Peyer's patch (tissue), 4 donors: ENCODE measurements around the gene MAZ. TPM values are rescaled to one million over a fixed set of nuclear protein-coding genes. Genes with fewer than 3 reads are reported as not detected.

ENCODE experiments used
- DNase-seq, 3 donors: peaks; one replicate each; pipeline ENCODE4 v3.0.0-alpha.2; 2017 to 2019
- H3K27ac ChIP-seq, 4 donors: fragments of 200-600 bp; sonication (generic); one replicate each; pipeline ENCODE4 v1.5.1; 2016 to 2019
- H3K27me3 ChIP-seq, 2 donors: fragments of 200-600 bp; sonication (generic); one replicate each; pipeline ENCODE4 v1.5.1; 2019
- H3K36me3 ChIP-seq, 3 donors: fragments of 200-600 bp; sonication (generic); one replicate each; pipeline ENCODE4 v1.5.1; 2016 to 2019
- H3K4me1 ChIP-seq, 4 donors: fragments of 200-600 bp; sonication (generic); one replicate each; pipeline ENCODE4 v1.5.1; 2016 to 2019
- H3K4me3 ChIP-seq, 4 donors: fragments of 200-600 bp; sonication (generic); 1 replicate in 3 of 4; 2 replicates in 1 of 4; pipeline ENCODE4 v1.5.1; 2016 to 2019; ENCODE audit warnings: mild to moderate bottlenecking in 1 of 4
- H3K9me3 ChIP-seq, 4 donors: fragments of 200-600 bp; sonication (generic); one replicate each; pipeline ENCODE4 v1.5.1; 2016 to 2019; ENCODE audit warnings: mild to moderate bottlenecking in 1 of 4
- POLR2A ChIP-seq, 2 donors: fragments of 450-650 bp; IDR thresholded peaks; one replicate each; pipeline ENCODE4 v1.5.1; 2017; ENCODE audit warnings: antibody characterized with exemption in 2 of 2, mild to moderate bottlenecking in 2 of 2, moderate library complexity in 2 of 2
- total RNA-seq, 4 donors: library from RNA; depleted of rRNA; stranded (reverse); fragments of >200 nt; gene quantifications; one replicate each; pipeline ENCODE4 v1.1.0, GENCODE V29; 2016
- TF ChIP-seq, protein P1 (sequence below), 6 experiments: fragments of 450-650 bp in 4 of 6; fragments of 200-600 bp in 2 of 6; sonication (generic) in 1 of 6; IDR thresholded peaks; one replicate each; pipeline ENCODE4 v1.5.1; 2017 to 2019; ENCODE audit warnings: antibody characterized with exemption in 6 of 6, mild to moderate bottlenecking in 3 of 6, moderate library complexity in 1 of 6

MAZ gene
- total RNA-seq, 4 donors from 2014 or later, result 124 to 208 (median 135) TPM

DNA sequence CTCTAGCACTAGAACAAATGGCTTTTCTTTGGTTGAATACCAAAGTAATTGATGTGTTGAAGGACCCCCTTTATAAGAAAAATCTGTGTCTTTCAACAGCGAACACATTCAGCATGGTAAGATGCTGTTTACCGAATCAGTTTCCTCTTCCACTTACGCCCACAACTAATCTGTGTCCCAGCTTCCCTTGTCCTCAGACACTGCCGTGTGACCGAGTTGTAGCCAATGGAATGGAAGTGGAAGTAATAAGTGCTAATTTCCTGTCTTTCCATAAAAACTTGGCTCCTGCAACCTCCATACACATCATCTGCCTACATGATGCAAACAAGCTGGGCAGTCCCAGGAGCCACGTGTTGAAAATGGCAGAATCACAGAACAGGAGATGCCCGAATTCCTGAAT lies 46.3 kb downstream of the MAZ start:
- peak overlapping the region in 2 of 4 donors; percentile 66 to 68 for H3K27ac ChIP-seq
- no peaks in the 10 kb centered on the region for H3K27me3 ChIP-seq
- H3K4me1 ChIP-seq, result no peaks in the 10 kb centered on the region
- TF ChIP-seq, protein P1, sequence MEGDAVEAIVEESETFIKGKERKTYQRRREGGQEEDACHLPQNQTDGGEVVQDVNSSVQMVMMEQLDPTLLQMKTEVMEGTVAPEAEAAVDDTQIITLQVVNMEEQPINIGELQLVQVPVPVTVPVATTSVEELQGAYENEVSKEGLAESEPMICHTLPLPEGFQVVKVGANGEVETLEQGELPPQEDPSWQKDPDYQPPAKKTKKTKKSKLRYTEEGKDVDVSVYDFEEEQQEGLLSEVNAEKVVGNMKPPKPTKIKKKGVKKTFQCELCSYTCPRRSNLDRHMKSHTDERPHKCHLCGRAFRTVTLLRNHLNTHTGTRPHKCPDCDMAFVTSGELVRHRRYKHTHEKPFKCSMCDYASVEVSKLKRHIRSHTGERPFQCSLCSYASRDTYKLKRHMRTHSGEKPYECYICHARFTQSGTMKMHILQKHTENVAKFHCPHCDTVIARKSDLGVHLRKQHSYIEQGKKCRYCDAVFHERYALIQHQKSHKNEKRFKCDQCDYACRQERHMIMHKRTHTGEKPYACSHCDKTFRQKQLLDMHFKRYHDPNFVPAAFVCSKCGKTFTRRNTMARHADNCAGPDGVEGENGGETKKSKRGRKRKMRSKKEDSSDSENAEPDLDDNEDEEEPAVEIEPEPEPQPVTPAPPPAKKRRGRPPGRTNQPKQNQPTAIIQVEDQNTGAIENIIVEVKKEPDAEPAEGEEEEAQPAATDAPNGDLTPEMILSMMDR (IDR thresholded peaks at IDR 0.05), result no peak
- peaks cover 0 to 8% (median 0%) of the 10 kb centered on the region in 3 donors for H3K36me3 ChIP-seq
- no peaks in the 10 kb centered on the region for H3K9me3 ChIP-seq
- H3K4me3 ChIP-seq, result no peak overlapping the region
- DNase-seq, result no peak

DNA sequence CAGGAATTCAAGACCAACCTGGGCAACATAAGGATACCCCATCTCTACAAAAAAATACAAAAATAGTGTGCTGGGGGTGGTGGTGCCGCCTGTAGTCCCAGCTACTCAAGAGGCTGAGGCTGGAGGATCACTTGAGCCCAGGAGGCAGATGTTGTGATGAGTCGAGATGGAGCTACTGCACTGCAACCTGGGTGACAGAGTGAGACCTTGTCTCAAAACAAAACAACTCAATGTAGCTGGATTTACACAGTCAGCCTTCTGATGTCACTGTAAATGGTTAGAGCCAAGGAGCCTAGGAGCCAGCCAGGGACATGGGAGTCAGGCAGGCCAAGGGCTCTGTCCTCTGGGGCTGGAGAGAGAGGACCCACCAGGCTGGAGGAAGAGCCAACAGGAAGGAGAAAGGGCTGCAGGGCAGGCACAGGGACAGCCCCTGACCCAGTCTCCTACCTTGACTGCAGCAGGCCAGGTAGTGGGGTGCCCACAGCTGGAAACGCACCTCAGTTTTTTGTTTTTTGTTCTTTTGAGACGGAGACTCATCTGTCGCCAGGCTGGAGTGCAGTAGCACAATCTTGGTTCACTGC lies 48.3 kb downstream of the MAZ start:
- no peak overlapping the region for H3K27ac ChIP-seq

DNA sequence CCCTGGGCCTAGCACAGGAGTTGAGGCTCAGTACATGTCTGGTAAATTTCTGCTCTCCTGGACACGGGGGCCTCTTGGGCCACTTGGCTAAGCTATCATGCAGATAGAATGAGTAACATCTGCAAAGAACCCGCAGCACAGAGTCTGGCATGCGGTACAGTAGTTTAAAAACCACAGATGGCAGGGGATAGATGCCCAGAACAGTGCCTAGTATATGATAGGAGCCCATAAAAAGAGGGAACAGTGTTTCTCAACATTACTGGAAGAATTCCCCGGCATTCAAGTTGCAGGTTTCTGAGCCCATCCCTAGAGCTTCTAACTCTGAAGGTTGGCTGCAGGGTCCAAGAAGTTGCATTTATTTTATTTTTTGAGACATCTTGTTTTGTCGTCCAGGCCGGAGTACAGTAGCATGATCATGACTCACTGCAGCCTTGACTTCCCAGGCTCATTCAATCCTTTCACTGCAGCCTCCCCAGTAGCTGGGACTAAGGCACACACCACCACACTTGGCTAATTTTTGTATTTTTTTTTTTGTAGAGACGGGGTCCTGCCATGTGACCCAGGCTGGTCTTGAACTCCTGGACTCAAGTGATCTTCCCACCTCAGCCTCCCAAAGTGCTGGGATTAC lies 50.9 kb downstream of the MAZ start:
- TF ChIP-seq, protein P1 (IDR thresholded peaks at IDR 0.05), result no peak
- no peak for TF ChIP-seq POLR2A (IDR thresholded peaks at IDR 0.05)
- H3K9me3 ChIP-seq, result no peaks in the 10 kb centered on the region
- peaks cover 6 to 16% (median 7%) of the 10 kb centered on the region in 4 donors for H3K4me1 ChIP-seq
- H3K27me3 ChIP-seq, result no peaks in the 10 kb centered on the region
- H3K27ac ChIP-seq, result no peak overlapping the region
- H3K4me3 ChIP-seq, result no peak overlapping the region
- peaks cover 0 to 33% (median 0%) of the 10 kb centered on the region in 3 donors for H3K36me3 ChIP-seq
- DNase-seq, result no peak

More for the DNA sequence above, 48.3 kb downstream of the MAZ start:
- TF ChIP-seq POLR2A (IDR thresholded peaks at IDR 0.05), result no peak
- TF ChIP-seq, protein P1 (IDR thresholded peaks at IDR 0.05), result no peak
- Histone ChIP-seq H3K36me3 (peaks cover 0 to 15% (median 0%) of the 10 kb centered on the region in 3 donors), H3K9me3 (no peaks in the 10 kb centered on the region), H3K4me1 (no peaks in the 10 kb centered on the region), H3K4me3 (no peak overlapping the region), H3K27me3 (no peaks in the 10 kb centered on the region)
- no peak for DNase-seq

DNA sequence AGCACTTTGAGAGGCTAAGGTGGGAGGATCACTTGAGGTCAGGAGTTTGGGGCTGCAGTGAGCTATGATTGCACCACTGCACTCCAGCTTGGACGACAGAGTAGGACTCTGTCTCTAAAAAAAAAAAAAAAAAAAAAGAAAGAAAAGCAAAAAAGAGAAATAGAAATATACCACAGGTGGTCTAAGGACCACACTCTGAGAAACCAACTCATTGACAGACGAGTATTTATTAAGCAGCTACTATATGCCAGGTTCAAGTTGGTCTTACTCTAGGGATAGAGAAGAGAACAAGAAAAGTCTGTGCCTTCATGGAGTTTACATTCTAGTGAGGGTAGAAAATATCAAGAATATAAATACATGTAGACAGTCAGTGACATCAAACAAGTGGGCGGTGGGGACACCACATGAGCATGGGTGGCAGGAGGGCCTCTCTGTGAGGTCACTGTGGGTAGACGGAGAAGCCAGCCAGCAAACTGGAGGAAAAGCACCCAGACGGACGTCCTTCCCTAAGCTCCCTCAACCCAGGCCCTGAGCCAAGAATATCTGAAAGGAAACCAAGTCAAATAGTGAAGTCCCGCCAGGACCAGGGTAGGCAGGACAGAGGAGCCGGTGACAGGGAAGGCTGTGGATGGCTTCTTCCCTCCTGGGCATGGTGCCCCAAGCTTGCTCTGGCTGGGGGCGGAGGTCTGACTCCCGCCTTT lies 52.0 kb downstream of the MAZ start:
- no peak for TF ChIP-seq POLR2A (IDR thresholded peaks at IDR 0.05)
- TF ChIP-seq, protein P1 (IDR thresholded peaks at IDR 0.05), result no peak

DNA sequence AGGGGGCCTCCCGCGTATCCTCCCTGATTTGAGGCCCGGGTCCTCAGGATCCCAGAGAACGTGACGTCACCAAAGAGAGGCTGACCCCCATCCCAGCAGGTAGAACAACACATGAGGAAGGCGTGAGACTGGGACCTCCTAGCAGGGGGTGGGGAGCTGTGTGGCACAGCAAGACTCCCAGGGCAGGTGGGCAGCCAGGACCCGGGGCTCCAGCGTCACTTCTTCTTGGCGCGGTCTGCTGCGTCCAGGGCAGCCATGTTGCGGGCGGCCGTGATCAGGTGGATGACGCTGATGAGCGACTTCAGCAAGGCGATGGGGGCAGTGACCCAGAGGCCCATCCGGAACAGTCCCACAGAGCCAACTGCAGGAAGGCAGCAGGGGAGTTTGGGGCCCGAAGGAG lies 52.6 kb downstream of the MAZ start:
- Histone ChIP-seq H3K27ac (no peak overlapping the region), H3K4me3 (no peak overlapping the region), H3K4me1 (peaks cover 6 to 19% (median 8%) of the 10 kb centered on the region in 4 donors), H3K9me3 (no peaks in the 10 kb centered on the region), H3K27me3 (no peaks in the 10 kb centered on the region), H3K36me3 (peaks cover 0 to 33% (median 0%) of the 10 kb centered on the region in 3 donors)
- no peak for DNase-seq
- TF ChIP-seq, protein P1 (IDR thresholded peaks at IDR 0.05), result no peak
- no peak for TF ChIP-seq POLR2A (IDR thresholded peaks at IDR 0.05)

More for the DNA sequence above, 52.0 kb downstream of the MAZ start:
- Histone ChIP-seq H3K4me1 (peaks cover 6 to 16% (median 8%) of the 10 kb centered on the region in 4 donors), H3K9me3 (no peaks in the 10 kb centered on the region), H3K27ac (no peak overlapping the region), H3K4me3 (no peak overlapping the region), H3K36me3 (peaks cover 0 to 33% (median 0%) of the 10 kb centered on the region in 3 donors), H3K27me3 (no peaks in the 10 kb centered on the region)
- no peak for DNase-seq
